Epithelial cell of esophagus (primary cell): ENCODE data around the gene RPL18.

Experiments used
- DNase-seq: peaks from one replicate; pipeline ENCODE4 v3.0.0; 2010; ENCODE audit warnings: low read depth
- H3K4me3 ChIP-seq: 2 replicates; pipeline ENCODE4 v1.5.1; 2011; ENCODE audit warnings: mild to moderate bottlenecking, low read length, control low read depth
- CTCF ChIP-seq: IDR thresholded peaks from 2 replicates; pipeline ENCODE4 v1.5.1; 2011; ENCODE audit warnings: low read depth, mild to moderate bottlenecking, low read length, control low read depth, inconsistent platforms; ENCODE audit not compliant: insufficient read depth; ENCODE audit errors: missing control alignments

RPL18 gene

GRCh38 chr19:48616041-48616436 lies 2.9 kb downstream of the RPL18 start:
- no peak overlapping the region for H3K4me3 ChIP-seq
- no peak for TF ChIP-seq CTCF
- DNase-seq: no peak

GRCh38 chr19:48615231-48616040 lies 3.5 kb downstream of the RPL18 start:
- no peak overlapping the region for H3K4me3 ChIP-seq
- TF ChIP-seq CTCF: no peak
- DNase-seq: no peak

GRCh38 chr19:48614436-48615230 lies 4.3 kb downstream of the RPL18 start, which contains the start of gene FAM83E:
Gene FAM83E (minus strand): TSS chr19:48615076. CDS start chr19:48613372, 1,704 bp downstream.
- peak; percentile 14 for TF ChIP-seq CTCF
- DNase-seq: peak; percentile 82
- H3K4me3 ChIP-seq: peak within 1 kb of the TSS; percentile 26

GRCh38 chr19:48613852-48614435 lies 5.0 kb downstream of the RPL18 start:
- DNase-seq: no peak
- peak overlapping the region; percentile 26 for H3K4me3 ChIP-seq
- no peak for TF ChIP-seq CTCF

- DNase-seq: no peak
- H3K4me3 ChIP-seq: no peak overlapping the region
- TF ChIP-seq CTCF: no peak
These were observed 5.7 kb downstream of the RPL18 start for GRCh38 chr19:48613024-48613851.

- H3K4me3 ChIP-seq: no peak overlapping the region
- no peak for DNase-seq
- no peak for TF ChIP-seq CTCF
These were observed 7.1 kb downstream of the RPL18 start for GRCh38 chr19:48611872-48612271.
